ENCODE results near the gene LRRTM2. TPM values are rescaled to one million over a fixed set of nuclear protein-coding genes. Genes with fewer than 3 reads are reported as not detected.

LRRTM2 gene
- total RNA-seq, 2 donors from 2014 or later = 0.10 to 0.35 TPM

DNA sequence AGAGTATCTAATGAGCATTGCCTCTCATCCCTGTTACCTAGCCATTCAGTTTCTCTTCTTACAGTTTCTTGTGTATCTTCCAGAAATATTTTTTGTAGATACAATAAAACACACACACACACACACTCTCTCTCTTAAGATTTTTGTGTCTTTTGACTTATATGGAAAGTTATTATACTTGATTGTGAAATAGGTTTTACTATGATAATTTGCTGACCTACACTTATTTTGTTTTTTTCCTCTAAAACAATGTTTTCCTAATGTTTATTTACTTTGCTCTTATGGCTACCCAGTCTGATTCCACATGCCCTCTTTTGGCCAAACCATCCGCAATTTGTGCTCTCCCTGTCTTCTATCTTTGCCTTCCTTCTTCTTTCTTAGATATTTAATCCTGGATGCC is 25.3 kb downstream of the LRRTM2 start:
- intact Hi-C loops (cut with DNase I) = no loop called here
- H3K9me3 ChIP-seq = no peaks in the 10 kb centered on the region
- no peak for DNase-seq
- H3K27me3 ChIP-seq = no peaks in the 10 kb centered on the region
- no peak for TF ChIP-seq CTCF (IDR thresholded peaks at IDR 0.05)
- no peaks in the 10 kb centered on the region for H3K4me1 ChIP-seq
- H3K9ac ChIP-seq (ENCODE audit: low read depth in 2 of 2, low read length in 2 of 2) = no peak overlapping the region
- H3K36me3 ChIP-seq = no peaks in the 10 kb centered on the region
- no peak overlapping the region for H3K27ac ChIP-seq
- H3K4me3 ChIP-seq = no peak overlapping the region

DNA sequence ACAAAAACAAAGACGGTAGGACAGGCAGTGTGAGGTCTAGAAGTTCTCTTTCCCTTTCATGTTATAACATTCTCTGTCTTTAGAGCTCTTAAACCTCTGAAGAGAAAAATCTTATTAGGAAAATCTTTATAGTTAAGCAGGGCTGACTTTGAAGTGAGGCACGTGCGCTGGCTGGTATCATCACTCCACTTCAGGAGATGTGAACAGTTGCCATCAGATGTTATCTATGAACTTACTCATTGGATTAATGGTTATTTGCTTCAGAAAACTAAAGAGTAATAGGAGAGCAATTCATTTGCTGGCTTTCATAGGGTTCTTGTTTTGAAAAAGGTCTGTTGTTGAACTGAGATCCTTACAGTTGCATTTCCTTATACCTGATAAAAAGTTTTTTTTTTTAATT is 25.7 kb downstream of the LRRTM2 start:
- TF ChIP-seq CTCF (IDR thresholded peaks at IDR 0.05) = no peak
- intact Hi-C loops (cut with DNase I) = no loop called here
- Histone ChIP-seq H3K27ac (no peak overlapping the region), H3K4me3 (no peak overlapping the region), H3K36me3 (no peaks in the 10 kb centered on the region), H3K27me3 (no peaks in the 10 kb centered on the region), H3K9me3 (no peaks in the 10 kb centered on the region), H3K9ac (ENCODE audit: low read depth in 2 of 2, low read length in 2 of 2) (no peak overlapping the region), H3K4me1 (no peaks in the 10 kb centered on the region)
- no peak for DNase-seq

GRCh38 chr5:138844812-138845513 is 30.2 kb downstream of the LRRTM2 start:
- no peak for DNase-seq
- no peaks in the 10 kb centered on the region for H3K27me3 ChIP-seq
- no peak overlapping the region for H3K27ac ChIP-seq
- TF ChIP-seq CTCF (IDR thresholded peaks at IDR 0.05) = no peak
- no peaks in the 10 kb centered on the region for H3K4me1 ChIP-seq
- no peak overlapping the region for H3K4me3 ChIP-seq
- intact Hi-C loops (cut with DNase I) = no loop called here
- H3K9me3 ChIP-seq = no peaks in the 10 kb centered on the region
- H3K36me3 ChIP-seq = no peaks in the 10 kb centered on the region
- H3K9ac ChIP-seq (ENCODE audit: low read depth in 2 of 2, low read length in 2 of 2) = no peak overlapping the region

DNA sequence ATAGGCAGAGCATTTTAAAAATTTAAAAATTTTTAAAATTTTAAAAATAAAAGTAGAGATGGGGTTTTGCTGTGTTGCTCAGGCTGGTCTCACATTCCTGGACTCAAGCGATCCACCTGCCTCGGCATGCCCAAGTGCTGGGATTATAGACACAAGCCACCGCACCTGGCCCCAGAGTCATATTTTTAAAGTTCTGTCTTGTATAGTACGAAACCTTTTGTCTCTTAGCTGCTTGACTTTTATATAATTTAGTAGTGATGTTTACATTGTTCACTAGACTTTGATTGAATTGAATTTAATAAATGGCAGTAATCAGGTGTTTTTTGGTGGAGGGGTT is 31.0 kb downstream of the LRRTM2 start:
- TF ChIP-seq CTCF (IDR thresholded peaks at IDR 0.05) = no peak
- no peak overlapping the region for H3K27ac ChIP-seq
- intact Hi-C loops (cut with DNase I) = no loop called here
- H3K4me1 ChIP-seq = no peaks in the 10 kb centered on the region
- H3K27me3 ChIP-seq = no peaks in the 10 kb centered on the region
- H3K36me3 ChIP-seq = no peaks in the 10 kb centered on the region
- H3K9ac ChIP-seq (ENCODE audit: low read depth in 2 of 2, low read length in 2 of 2) = no peak overlapping the region
- H3K9me3 ChIP-seq = no peaks in the 10 kb centered on the region
- H3K4me3 ChIP-seq = no peak overlapping the region
- DNase-seq = no peak

DNA sequence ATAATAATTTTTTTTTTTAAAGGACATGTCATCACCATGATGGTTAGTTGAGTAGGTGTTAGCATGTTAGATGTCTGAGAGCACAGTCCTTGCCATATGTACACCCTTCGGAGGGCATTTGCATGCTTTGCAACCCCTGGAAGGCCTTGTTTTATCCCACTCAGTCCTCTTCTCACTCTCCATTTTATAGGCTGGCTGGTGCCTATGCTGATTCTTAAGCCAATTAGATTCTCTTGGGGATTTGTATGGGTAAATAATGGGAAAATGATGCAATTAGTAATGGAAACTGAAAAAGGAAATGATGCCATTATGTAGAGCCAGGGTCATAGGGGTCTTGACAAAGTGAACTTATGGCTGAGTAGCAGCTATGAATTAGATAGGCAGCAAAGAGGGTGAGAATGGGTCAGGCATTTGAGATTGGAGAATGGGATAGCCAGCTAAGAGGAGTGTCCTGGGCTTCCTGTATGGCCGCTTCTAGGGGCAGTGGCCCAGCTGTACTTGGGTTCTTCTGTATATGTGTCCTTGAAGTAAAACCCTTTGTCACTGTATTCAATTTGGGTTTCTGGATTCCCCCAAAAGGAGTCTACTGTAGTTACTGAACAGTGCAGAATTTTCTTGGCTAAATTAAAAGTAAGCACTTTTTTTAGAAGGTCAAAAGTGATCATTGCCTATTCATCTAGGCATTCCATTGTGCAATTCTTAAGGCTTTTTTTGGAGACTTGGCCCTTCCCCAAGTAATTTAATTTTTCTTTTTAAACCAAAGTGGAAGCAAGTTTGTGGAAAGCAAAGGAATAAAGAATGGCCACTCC is 31.6 kb downstream of the LRRTM2 start:
- no peaks in the 10 kb centered on the region for H3K36me3 ChIP-seq
- H3K9ac ChIP-seq (ENCODE audit: low read depth in 2 of 2, low read length in 2 of 2) = no peak overlapping the region
- no peak overlapping the region for H3K27ac ChIP-seq
- H3K9me3 ChIP-seq = no peaks in the 10 kb centered on the region
- intact Hi-C loops (cut with DNase I) = no loop called here
- TF ChIP-seq CTCF (IDR thresholded peaks at IDR 0.05) = no peak
- DNase-seq = no peak
- no peak overlapping the region for H3K4me3 ChIP-seq
- no peaks in the 10 kb centered on the region for H3K4me1 ChIP-seq
- no peaks in the 10 kb centered on the region for H3K27me3 ChIP-seq

Measured in colonic mucosa (tissue), 4 donors.